Esophagus squamous epithelium (tissue), 4 donors: ENCODE measurements around the gene EVPL.

ENCODE experiments used
- POLR2A ChIP-seq, 4 donors: fragments of 450-650 bp; IDR thresholded peaks; one replicate each; pipeline ENCODE4 v1.6.1; 2017; ENCODE audit warnings: antibody characterized with exemption in 4 of 4, mild to moderate bottlenecking in 4 of 4, moderate library complexity in 3 of 4
- TF ChIP-seq, protein P1 (sequence below), 6 experiments: fragments of 450-650 bp in 4 of 6; fragments of 200-600 bp in 2 of 6; sonication (generic) in 2 of 6; IDR thresholded peaks; one replicate each; pipeline ENCODE4 v1.5.1; 2016 to 2019; ENCODE audit warnings: antibody characterized with exemption in 6 of 6, mild to moderate bottlenecking in 4 of 6, moderate library complexity in 4 of 6

DNA sequence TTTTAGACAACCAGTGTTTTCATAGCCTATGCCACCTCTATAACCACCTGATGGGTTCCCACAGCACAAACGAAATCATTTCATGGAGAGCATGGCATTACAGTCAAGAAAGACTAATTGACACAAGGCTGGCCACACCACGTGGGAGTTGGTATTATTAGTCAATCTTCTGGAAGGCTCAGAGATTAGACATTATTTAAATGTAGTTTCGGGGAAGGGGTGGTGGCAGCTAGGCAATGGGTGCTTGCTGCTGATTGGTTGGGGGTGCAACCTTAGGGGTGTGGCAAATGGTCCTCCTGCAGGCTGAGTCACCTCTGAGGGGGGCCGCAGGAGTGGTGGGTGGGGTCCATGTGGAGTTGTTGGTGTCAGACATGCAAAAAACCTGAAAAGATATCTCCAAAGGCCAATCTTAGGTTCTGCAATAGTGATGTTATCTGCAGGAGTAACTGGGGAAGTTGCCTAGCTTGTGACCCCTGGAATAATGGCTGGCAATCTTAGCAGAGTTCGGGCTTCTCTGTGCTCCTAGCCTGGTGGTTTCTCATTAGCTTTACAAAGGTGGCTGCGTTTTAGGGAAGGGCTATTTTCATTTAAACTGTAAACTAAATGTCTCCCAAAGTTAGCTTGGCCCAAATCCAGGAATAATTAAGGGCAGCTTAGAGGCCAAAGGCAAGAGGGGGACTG, 43.5 kb downstream of the EVPL start:
- TF ChIP-seq POLR2A (IDR thresholded peaks at IDR 0.05), result no peak
- TF ChIP-seq, protein P1, sequence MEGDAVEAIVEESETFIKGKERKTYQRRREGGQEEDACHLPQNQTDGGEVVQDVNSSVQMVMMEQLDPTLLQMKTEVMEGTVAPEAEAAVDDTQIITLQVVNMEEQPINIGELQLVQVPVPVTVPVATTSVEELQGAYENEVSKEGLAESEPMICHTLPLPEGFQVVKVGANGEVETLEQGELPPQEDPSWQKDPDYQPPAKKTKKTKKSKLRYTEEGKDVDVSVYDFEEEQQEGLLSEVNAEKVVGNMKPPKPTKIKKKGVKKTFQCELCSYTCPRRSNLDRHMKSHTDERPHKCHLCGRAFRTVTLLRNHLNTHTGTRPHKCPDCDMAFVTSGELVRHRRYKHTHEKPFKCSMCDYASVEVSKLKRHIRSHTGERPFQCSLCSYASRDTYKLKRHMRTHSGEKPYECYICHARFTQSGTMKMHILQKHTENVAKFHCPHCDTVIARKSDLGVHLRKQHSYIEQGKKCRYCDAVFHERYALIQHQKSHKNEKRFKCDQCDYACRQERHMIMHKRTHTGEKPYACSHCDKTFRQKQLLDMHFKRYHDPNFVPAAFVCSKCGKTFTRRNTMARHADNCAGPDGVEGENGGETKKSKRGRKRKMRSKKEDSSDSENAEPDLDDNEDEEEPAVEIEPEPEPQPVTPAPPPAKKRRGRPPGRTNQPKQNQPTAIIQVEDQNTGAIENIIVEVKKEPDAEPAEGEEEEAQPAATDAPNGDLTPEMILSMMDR (IDR thresholded peaks at IDR 0.05), result no peak
